AG09309 (cell line): Measurements from ENCODE around the gene HP.

Source experiments
- DNase-seq: peaks from one replicate; pipeline ENCODE4 v3.0.0-alpha.2; 2010; ENCODE audit warnings: low read depth
- H3K4me3 ChIP-seq: 2 replicates; pipeline ENCODE4 v1.5.1; 2011; ENCODE audit warnings: mild to moderate bottlenecking, low read depth, low read length, moderate library complexity; ENCODE audit not compliant: control insufficient read depth
- TF ChIP-seq, protein P1 (sequence below): IDR thresholded peaks from 2 replicates; pipeline ENCODE4 v1.5.1; 2011; ENCODE audit warnings: mild to moderate bottlenecking, low read depth, low read length, inconsistent platforms; ENCODE audit not compliant: insufficient read depth, control insufficient read depth; ENCODE audit errors: missing control alignments

HP gene

DNA sequence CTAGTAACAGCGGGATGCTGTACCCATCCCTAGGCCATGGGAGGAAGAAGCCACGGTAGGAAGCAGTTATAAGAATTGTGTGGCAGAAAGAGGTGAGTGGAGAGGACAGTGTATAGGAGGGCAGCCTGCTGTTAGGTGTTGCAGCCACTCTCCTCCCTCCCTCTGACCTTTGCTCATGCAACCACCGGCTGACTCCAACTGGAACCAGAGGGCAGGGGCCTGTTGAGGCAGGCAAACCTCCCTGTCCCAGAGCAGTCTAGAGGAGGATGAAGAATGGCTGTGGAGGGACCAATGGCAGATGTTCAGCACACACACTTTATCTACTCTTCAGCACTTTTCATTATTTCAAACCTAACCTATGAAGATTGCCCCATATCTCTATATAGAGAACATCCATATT lies 36.9 kb downstream of the HP start:
- TF ChIP-seq, protein P1, sequence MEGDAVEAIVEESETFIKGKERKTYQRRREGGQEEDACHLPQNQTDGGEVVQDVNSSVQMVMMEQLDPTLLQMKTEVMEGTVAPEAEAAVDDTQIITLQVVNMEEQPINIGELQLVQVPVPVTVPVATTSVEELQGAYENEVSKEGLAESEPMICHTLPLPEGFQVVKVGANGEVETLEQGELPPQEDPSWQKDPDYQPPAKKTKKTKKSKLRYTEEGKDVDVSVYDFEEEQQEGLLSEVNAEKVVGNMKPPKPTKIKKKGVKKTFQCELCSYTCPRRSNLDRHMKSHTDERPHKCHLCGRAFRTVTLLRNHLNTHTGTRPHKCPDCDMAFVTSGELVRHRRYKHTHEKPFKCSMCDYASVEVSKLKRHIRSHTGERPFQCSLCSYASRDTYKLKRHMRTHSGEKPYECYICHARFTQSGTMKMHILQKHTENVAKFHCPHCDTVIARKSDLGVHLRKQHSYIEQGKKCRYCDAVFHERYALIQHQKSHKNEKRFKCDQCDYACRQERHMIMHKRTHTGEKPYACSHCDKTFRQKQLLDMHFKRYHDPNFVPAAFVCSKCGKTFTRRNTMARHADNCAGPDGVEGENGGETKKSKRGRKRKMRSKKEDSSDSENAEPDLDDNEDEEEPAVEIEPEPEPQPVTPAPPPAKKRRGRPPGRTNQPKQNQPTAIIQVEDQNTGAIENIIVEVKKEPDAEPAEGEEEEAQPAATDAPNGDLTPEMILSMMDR: no peak
- no peak for DNase-seq
- H3K4me3 ChIP-seq: no peak overlapping the region

- TF ChIP-seq, protein P1: no peak
- peak overlapping the region; percentile 99 for H3K4me3 ChIP-seq
- DNase-seq: peak; percentile 20
Observed at GRCh38 chr16:72092832-72093447, 38.6 kb downstream of the HP start.

DNA sequence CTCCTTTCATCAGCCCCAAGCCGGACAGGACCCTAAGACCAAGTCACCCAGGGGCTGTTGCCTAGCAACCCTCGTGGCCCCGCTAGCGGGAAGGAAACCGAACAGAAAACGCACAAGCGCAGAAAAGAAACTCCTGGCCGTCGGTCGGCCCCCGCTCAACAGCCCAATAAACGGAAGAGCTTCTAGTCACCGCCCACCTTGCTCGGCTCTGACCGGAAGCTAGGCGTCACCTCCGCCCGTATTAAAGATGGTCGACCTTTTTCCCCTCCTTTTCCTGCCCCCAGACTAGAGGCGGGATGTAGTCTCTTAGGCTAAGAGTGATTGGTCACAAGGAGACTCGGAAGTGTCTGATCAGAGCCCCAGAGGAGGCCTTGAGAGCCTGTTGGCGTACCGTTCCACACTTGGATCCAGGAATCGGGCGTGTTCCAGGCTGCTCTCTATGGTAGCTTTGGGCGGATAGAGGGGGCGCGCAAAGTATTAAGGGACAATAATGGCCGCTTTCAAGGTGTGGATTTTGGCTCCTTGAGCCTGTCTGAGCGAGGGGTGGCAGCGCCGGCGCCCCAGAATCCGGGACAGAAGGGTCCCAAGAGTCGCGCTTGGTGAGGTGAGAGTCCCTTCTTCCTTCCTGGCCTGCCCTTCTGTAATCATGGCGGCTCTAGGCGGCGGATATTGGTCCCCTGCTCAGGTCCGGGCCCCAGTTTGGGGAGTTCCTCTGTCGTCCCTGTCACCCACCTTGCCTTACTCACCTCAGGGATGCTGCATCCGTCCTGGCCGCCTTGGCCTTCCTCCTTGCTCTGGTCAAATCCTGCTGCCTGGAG lies 39.4 kb downstream of the HP start, which contains the start of the genes DHX38 and TXNL4B:
TSS of gene DHX38 (plus strand) at position 400 of the 818 bp plus-strand sequence. CDS start 2,311 bp downstream, outside the sequence.
TSS of gene TXNL4B (minus strand) at position 173 of the 818 bp plus-strand sequence. CDS start 2,871 bp downstream, outside the sequence.
- TF ChIP-seq, protein P1: no peak
- peak within 1 kb of the TSS; percentile 99 for H3K4me3 ChIP-seq
- DNase-seq: peak; percentile 97

- TF ChIP-seq, protein P1: no peak
- no peak for DNase-seq
- peak overlapping the region; percentile 99 for H3K4me3 ChIP-seq
Observed at GRCh38 chr16:72094266-72094610, 39.9 kb downstream of the HP start.

DNA sequence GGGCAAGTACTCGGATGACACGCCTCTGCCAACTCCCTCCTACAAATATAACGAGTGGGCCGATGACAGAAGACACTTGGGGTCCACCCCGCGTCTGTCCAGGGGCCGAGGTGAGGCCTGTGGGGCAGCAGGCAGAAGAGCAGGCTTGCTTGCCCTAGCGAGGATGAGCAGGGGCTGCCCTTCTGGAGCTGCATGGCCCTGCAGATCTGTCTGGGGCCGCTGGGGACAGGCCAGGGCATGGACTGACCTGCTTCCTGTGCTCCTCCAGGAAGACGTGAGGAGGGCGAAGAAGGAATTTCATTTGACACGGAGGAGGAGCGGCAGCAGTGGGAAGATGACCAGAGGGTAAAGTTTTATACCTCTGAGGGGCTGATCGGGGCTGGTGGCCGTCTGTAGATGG lies 44.6 kb downstream of the HP start:
- no peak for DNase-seq
- TF ChIP-seq, protein P1: no peak
- H3K4me3 ChIP-seq: no peak overlapping the region

DNA sequence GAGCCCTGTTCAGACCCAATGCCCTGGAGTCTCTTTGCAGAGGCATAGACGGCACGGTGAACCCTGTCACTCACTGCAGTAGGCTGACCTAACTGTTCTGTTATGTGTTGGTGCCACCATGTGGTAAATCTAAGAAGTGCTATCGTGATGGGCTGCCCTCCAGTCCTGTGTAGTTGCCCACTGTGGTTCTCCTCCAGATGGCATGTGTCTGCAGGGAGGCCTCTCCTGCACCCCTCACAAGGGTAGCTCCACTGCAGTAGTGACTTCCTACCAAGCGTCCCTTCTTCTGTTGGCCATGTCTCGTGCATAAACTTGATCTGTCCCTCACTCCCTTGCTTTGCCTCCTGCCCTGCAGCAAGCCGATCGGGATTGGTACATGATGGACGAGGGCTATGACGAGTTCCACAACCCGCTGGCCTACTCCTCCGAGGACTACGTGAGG lies 45.1 kb downstream of the HP start:
- no peak overlapping the region for H3K4me3 ChIP-seq
- TF ChIP-seq, protein P1: peak; percentile 57
- DNase-seq: no peak
